ENCODE measurements around the gene STX2. TPM values are rescaled to one million over a fixed set of nuclear protein-coding genes. Genes with fewer than 3 reads are reported as not detected.

The STX2 gene
- total RNA-seq, 1 donor from 2014 or later: 19.5 TPM

GRCh38 chr12:130742716-130743115, 96.3 kb downstream of the STX2 start:
- intact Hi-C loops (cut with micrococcal nuclease): no loop called here

- intact Hi-C loops (cut with micrococcal nuclease): no loop called here
Observed at GRCh38 chr12:130742112-130742511, 96.9 kb downstream of the STX2 start.

Other genes starting within 250 kb of the STX2 start
- not detected in 2 replicates for gene RIMBP2, start 123.0 kb downstream of the STX2 start, total RNA-seq
- gene RAN, start 32.8 kb upstream of the STX2 start, total RNA-seq: 894 and 920 TPM in 2 replicates
- gene ADGRD1, start 114.7 kb upstream of the STX2 start, total RNA-seq: 0.54 and 1.5 TPM in 2 replicates

All from T-helper 1 cell treated with Interleukin-12 subunit alpha and Interleukin-12 subunit beta and Interleukin-4 antibody, amounts not matched to agents 30 ng/mL and 1 ng/mL, for 36 hours (primary cell).